TTC549 (cell line): ENCODE data around the gene POLR2I.
"Not testable (repeated sequence)": the region's sequence is repeated elsewhere in the genome, so short reads cannot be mapped to it uniquely, and the experiment has no call there.

ENCODE experiments used
- FAIRE-seq: peaks from 2 replicates; lab custom pipeline; 2012; peaks lifted over from hg19 to GRCh38; lab: Jason Lieb, UNC

POLR2I gene

GRCh38 chr19:36131221-36131620, 16.5 kb upstream of the POLR2I start:
- FAIRE-seq, result not testable (repeated sequence)

- no peak for FAIRE-seq
Measured at GRCh38 chr19:36128392-36128736, 13.7 kb upstream of the POLR2I start.

GRCh38 chr19:36125557-36125956, 10.9 kb upstream of the POLR2I start:
- no peak for FAIRE-seq

GRCh38 chr19:36121486-36122124, 6.9 kb upstream of the POLR2I start:
- no peak for FAIRE-seq

GRCh38 chr19:36120984-36121358, 6.3 kb upstream of the POLR2I start:
- FAIRE-seq, result no peak

DNA sequence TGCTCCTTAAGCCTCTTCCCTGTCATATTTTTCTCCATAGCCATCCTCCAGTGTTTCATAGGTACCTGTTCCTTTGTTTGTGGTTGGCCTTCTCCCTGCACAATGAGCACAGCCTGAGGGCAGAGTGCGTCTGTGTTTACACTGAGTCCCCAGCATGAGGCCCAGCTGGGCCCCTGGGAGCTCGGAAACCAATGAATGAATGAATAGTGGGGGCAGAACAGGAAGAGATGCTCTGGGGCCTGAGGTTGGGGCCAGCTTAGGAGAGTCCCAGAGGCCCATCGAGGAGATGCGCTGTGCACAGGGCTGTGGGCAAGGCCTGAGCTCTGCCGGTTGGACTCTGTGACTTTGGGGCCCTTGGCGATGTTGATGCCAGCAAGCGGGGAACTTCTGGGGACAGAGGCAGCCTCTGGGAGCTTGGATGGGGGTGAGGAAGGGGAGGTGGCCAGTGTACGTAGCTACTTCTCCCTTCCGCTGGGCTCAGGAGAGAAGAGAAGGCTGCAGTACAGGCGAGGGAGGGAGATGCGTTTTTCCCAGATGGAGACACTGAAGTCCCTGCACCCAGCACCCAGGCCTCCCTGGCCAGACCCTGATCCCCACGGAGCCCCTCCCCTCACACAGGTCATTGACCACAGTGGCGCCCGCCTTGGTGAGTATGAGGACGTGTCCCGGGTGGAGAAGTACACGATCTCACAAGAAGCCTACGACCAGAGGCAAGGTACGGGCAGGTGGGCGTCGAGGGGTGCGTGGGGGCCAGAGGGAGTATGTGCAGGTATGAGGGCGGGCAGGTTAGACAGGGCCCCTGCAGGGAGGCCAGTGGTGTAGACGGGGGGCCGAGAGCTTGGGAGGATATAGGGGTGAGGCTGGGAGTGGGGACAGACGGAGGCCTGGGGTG, 5.7 kb upstream of the POLR2I start:
- FAIRE-seq, result no peak

DNA sequence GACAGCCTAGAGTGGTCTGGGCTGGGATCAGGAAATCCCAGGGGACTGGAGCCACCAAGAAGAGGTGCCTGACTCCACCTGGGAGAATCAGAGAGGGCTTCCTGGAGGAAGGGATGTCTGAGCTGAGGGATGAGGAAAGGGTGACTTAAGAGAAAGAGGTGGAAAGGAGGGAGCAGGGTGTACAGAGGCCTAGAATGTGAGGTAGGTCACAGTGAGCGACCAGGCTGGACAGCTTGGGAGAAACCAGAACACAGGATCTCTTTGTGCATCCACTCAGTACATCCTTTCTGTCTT, 1.6 kb upstream of the POLR2I start:
- FAIRE-seq, result no peak

DNA sequence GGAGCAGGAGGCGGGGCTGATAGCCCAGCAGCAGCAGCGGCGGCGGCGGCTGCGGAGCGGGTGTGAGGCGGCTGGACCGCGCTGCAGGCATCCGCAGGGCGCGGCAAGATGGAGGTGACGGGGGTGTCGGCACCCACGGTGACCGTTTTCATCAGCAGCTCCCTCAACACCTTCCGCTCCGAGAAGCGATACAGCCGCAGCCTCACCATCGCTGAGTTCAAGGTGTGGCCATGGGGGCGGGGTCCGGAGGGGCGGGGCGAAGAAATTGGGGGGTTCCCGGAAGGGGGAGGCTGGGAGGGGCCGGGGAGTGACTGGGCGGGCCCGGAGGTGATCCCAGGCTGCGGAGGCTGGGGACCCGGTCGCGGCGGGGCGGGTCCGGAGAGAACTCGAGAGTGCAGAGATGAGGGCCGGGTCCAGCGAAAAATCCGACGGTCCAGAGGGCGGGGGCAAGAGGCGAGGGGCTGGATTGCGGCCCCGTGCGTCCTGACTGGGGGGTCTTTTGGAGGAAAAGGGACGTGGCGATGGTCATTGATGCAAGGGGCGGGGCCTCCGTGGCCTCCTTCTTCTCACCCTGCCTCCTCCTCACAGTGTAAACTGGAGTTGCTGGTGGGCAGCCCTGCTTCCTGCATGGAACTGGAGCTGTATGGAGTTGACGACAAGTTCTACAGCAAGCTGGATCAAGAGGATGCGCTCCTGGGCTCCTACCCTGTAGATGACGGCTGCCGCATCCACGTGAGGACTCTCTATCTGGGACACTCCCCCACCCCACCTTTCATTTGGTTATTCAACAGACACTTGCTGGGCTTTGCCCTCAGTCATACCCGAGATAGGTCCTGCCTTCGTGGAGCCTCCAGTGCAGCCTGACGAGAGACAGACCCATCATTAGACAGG, 1.0 kb upstream of the POLR2I start, which contains the start of gene TBCB:
Gene TBCB (plus strand): TSS at position 16 of the 891 bp plus-strand sequence. CDS start 93 bp downstream, at position 109.
- FAIRE-seq, result no peak

DNA sequence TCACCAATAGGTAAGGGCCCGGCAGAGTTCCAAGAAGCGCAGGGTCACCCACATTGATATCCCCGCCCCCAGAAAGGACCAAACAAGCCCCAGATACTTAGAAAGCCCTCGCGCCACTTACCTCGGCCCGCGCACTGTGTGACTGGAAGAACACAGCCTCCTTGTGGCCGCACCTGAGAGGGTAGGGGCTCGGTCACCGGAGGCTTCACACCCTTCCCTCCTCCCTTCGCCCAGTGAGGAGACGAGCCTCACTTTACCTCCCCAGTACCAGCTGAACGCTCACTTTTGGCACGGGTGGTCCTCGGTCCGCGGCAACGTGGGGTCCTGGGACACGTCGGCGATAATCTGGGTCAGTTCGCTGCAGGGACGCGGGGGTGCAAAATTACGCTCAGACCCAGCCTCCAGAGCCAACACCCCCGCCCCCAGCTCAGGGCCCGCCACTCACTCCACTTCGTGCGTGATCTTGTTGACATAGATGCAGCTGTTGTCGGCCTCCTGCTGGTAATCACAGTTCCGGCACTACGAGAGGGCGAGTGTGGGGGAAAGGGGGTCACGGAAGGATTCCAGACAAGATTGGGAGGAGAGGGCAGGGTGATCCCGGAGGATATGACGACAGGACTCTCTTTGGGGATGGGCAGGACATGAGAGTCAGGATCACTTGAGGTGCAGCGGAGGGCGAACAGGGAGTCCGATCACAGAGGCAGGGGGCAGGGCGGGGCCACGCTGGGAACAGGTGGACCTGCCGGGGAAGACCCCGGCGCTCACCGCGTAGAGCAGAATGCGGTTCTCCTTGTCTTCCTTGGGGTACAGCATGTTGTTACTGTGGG, 568 bp downstream of the POLR2I start:
- no peak for FAIRE-seq

DNA sequence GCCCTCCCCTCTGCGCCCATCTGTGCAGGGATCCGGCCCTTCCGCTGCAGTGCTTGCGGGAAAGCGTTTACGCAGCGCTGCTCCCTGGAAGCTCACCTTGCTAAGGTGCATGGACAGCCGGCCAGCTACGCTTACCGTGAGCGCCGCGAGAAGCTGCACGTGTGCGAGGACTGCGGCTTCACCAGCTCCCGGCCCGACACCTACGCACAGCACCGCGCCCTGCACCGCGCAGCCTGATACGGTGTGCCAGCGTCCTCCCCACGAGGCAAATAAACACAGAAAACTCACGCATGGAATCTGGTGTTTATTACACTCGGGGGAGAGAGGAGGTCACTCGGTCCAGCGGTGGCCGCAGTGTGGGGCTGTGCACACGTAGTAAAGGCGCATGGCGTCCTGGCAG, 1.2 kb downstream of the POLR2I start:
- no peak for FAIRE-seq

DNA sequence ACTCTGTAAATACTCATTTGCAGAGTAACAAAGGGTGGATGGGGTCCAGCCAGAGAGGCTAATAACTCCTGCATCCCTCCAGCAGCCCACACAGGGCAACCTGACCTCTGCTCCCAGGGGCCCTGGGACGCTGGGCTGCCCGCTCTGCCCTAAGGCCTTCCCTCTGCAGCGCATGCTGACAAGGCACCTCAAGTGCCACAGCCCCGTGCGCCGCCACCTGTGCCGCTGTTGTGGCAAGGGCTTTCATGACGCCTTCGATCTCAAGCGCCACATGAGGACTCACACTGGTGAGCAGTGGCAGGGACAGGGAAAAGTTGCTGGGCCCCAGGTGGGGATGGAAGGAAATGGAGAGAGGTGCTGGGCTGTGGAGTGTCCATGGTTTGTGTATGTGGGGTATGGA, 2.0 kb downstream of the POLR2I start:
- no peak for FAIRE-seq

- no peak for FAIRE-seq
Measured at GRCh38 chr19:36111200-36111539, 3.5 kb downstream of the POLR2I start.

GRCh38 chr19:36110487-36111199, 4.0 kb downstream of the POLR2I start, which contains the start of gene OVOL3:
Gene OVOL3, plus strand, starts transcription at chr19:36111143. Its CDS starts 60 bp downstream, at chr19:36111203.
- FAIRE-seq, result no peak

DNA sequence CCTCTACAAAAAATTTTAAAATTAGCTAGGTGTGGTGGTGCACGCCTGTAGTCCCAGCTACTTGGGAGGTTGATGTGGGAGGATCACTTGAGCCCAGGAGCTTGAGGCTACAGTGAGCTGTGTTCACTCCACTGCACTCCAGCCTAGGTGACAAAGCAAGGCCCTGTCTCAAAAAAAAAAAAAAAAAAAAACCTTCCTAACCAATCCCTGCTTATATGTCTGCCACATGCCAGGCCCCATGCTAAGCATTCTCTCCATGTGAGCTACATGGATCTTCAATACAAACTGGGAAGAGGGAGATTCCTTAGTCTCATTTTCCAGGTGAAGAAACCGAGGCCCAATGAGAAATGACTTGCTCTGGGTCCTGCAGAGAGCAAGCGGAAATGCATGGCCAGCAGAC, 6.0 kb downstream of the POLR2I start:
- FAIRE-seq, result no peak

GRCh38 chr19:36106991-36107390, 7.7 kb downstream of the POLR2I start:
- FAIRE-seq, result no peak

- no peak for FAIRE-seq
Measured at GRCh38 chr19:36106441-36106840, 8.2 kb downstream of the POLR2I start.

DNA sequence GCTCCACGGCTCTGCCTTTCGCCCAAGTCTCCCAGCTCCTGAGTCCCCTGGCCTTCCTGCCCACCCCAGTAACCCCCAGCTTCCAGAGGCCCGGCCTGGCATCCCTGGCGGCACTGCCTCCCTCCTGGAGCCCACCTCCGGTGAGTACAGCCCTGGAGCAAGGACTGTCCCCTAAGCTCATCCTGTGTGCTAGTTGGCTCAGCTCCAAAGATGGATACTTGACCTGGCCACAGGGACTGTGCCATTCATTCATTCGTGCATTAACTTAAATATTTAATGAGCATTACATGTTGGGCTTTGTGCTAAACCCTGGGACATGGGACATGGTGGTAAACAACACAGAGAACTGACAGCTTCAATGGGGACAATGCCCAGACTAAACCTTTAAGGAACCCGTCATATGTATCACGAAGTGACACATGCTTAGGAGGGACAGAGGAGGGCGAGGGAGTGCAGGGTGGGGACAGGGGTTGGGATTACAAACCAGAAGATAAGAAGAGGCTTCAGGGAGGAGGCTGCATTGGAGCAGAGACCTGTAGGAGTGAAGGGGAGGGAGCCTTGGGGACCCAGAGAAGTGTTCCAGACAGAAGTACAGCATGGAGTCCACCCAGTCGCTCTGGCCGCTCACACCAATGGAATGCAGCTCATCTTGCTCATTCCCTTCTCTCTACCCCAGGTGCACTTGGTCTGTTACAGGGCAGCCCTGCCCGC, 10.7 kb downstream of the POLR2I start:
- no peak for FAIRE-seq

- FAIRE-seq, result no peak
Measured at GRCh38 chr19:36103040-36103626, 11.5 kb downstream of the POLR2I start.

- FAIRE-seq, result no peak
Measured at GRCh38 chr19:36101550-36102327, 12.9 kb downstream of the POLR2I start.

DNA sequence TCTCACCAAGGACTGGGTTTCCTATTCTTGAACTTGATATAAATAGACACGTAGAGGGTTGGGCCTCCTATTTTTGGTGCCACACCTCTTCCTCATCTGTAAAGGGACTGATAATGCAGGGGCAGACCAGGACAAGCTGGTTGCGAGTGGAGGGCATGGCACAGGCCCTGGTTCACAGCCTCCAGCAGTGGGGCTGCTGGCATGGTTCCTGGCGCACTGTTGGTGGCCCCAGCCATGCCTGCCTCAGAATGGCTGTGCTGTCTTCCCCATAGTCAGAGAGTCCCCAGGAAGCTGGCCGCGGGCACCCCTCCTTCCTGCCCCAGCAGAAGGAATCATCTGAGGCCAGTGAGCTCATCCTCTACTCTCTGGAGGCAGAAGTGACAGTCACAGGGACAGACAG, 14.2 kb downstream of the POLR2I start:
- no peak for FAIRE-seq
